ENCODE data around the gene HNRNPA1L2. TPM values are rescaled to one million over a fixed set of nuclear protein-coding genes. Genes with fewer than 3 reads are reported as not detected.

HNRNPA1L2 gene
- total RNA-seq, 1 experiment from 2014 or later = 10.6 TPM

DNA sequence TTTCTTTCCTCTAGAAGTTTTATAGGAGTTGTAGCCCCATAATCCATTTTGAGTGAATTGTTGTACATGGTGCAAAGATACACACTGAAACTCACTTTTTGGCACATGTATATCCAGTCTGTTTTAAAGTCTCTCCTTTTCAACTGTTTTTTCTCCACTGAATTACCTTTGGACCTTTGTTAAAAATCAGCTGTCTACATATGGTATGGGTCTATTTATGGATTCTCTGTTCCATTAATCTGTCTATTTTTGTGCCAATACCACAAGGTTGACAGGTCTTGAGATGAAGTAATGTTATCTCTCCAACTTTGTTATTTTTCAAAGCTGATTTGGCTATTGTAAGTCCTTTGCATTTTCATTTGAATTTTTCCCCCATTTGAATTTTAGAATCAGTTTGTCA lies 4.7 kb downstream of the HNRNPA1L2 start:
- H3K27me3 ChIP-seq (ENCODE audit: insufficient read depth, low read length) = no peaks in the 10 kb centered on the region
- H3K14ac ChIP-seq (ENCODE audit: insufficient read depth, low read length) = no peak overlapping the region
- no peak overlapping the region for H3K27ac ChIP-seq (ENCODE audit: insufficient read length, low read depth, low read length)
- no peak overlapping the region for H2BK120ac ChIP-seq (ENCODE audit: low read depth, low read length, poor library complexity, severe bottlenecking)
- H3K23me2 ChIP-seq (ENCODE audit: insufficient read length, low read depth, low read length, poor library complexity, severe bottlenecking) = no peaks in the 10 kb centered on the region
- no peak overlapping the region for H2BK12ac ChIP-seq (ENCODE audit: insufficient read length, low read depth, low read length)
- H3T11ph ChIP-seq (ENCODE audit: low read length) = no peak overlapping the region
- Mint-ChIP-seq H3K27ac (no peak overlapping the region), H3K9me3 (no peaks in the 10 kb centered on the region), H3K27me3 (ENCODE audit: low read depth) (no peaks in the 10 kb centered on the region), H3K4me3 (no peak overlapping the region), H3K36me3 (ENCODE audit: insufficient read depth in 1 of 3, low read depth in 3 of 3) (peaks cover 12 to 31% (median 23%) of the 10 kb centered on the region in 3 experiments; a peak in 6 of 7 replicates), H3K4me1 (peaks cover 6 to 7% of the 10 kb centered on the region in 2 experiments)
- no peaks in the 10 kb centered on the region for H3K79me1 ChIP-seq (ENCODE audit: insufficient read depth, low read depth, low read length, poor library complexity, severe bottlenecking)
- H3K4me1 ChIP-seq (ENCODE audit: insufficient read depth, low read length) = no peaks in the 10 kb centered on the region; the same call in 1 of the 2 replicates
- TF ChIP-seq, protein P1, sequence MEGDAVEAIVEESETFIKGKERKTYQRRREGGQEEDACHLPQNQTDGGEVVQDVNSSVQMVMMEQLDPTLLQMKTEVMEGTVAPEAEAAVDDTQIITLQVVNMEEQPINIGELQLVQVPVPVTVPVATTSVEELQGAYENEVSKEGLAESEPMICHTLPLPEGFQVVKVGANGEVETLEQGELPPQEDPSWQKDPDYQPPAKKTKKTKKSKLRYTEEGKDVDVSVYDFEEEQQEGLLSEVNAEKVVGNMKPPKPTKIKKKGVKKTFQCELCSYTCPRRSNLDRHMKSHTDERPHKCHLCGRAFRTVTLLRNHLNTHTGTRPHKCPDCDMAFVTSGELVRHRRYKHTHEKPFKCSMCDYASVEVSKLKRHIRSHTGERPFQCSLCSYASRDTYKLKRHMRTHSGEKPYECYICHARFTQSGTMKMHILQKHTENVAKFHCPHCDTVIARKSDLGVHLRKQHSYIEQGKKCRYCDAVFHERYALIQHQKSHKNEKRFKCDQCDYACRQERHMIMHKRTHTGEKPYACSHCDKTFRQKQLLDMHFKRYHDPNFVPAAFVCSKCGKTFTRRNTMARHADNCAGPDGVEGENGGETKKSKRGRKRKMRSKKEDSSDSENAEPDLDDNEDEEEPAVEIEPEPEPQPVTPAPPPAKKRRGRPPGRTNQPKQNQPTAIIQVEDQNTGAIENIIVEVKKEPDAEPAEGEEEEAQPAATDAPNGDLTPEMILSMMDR (conservative IDR thresholded peaks at IDR 0.05) = no peak
- H4K5ac ChIP-seq (ENCODE audit: insufficient read length, low read depth, low read length) = no peak overlapping the region
- no peaks in the 10 kb centered on the region for H4K20me1 ChIP-seq (ENCODE audit: control insufficient read depth, insufficient read depth, insufficient read length)
- H4K8ac ChIP-seq (replicated peaks; ENCODE audit: insufficient read length, low read depth, low read length) = no peak overlapping the region
- H3K4ac ChIP-seq (ENCODE audit: low read depth, low read length) = no peak overlapping the region
- no peak overlapping the region for H2BK20ac ChIP-seq (ENCODE audit: low read depth, low read length, poor library complexity, severe bottlenecking)
- no peak overlapping the region for H2AFZ ChIP-seq (ENCODE audit: low read length)
- H3K23ac ChIP-seq (ENCODE audit: insufficient read length, low read depth, low read length) = no peak overlapping the region
- H3K18ac ChIP-seq (ENCODE audit: insufficient read length, low read depth, low read length) = no peak overlapping the region
- H3K9me3 ChIP-seq (ENCODE audit: control insufficient read depth, low read depth, low read length) = no peaks in the 10 kb centered on the region
- no peak overlapping the region for H3K56ac ChIP-seq (ENCODE audit: insufficient read length, low read depth, low read length)
- no peak overlapping the region for H2AK5ac ChIP-seq (ENCODE audit: insufficient read length, low read length)
- peaks cover 6% of the 10 kb centered on the region; the same call in 1 of the 2 replicates for H3K79me2 ChIP-seq (ENCODE audit: insufficient read depth, low read length)
- no peak overlapping the region for H3K9ac ChIP-seq (ENCODE audit: extremely low read depth, insufficient read length, low read length)
- H3K4me2 ChIP-seq (ENCODE audit: insufficient read depth, insufficient read length, low read length) = no peak overlapping the region
- no peak for DNase-seq
- H4K91ac ChIP-seq (ENCODE audit: insufficient read length, low read depth, low read length) = no peak overlapping the region
- no peak overlapping the region for H2BK15ac ChIP-seq (ENCODE audit: low read depth, low read length)
- H2BK5ac ChIP-seq (ENCODE audit: insufficient read length, low read length) = no peak overlapping the region
